ENCODE results near the gene HOXB13.
A peak's percentile ranks its signal among the peaks of the same experiment; 100 is the strongest.
"Not testable (repeated sequence)": the region's sequence is repeated elsewhere in the genome, so short reads cannot be mapped to it uniquely, and the experiment has no call there.

HOXB13 gene

GRCh38 chr17:48726916-48727286, 1.6 kb downstream of the HOXB13 start:
- no peak for DNase-seq (ENCODE audit: low read depth in 2 of 2)

GRCh38 chr17:48726114-48726915, 2.2 kb downstream of the HOXB13 start:
- no peak for DNase-seq (ENCODE audit: low read depth in 2 of 2)

GRCh38 chr17:48725288-48726064, 3.1 kb downstream of the HOXB13 start:
- no peak for DNase-seq (ENCODE audit: low read depth in 2 of 2)

GRCh38 chr17:48725004-48725287, 3.6 kb downstream of the HOXB13 start:
- DNase-seq (ENCODE audit: low read depth in 2 of 2): no peak

- DNase-seq (ENCODE audit: low read depth in 2 of 2): peak; percentile 38 to 66
Measured at GRCh38 chr17:48724251-48725003, 4.1 kb downstream of the HOXB13 start.

GRCh38 chr17:48723423-48724250, 4.9 kb downstream of the HOXB13 start:
- DNase-seq (ENCODE audit: low read depth in 2 of 2): no peak

- DNase-seq (ENCODE audit: low read depth in 2 of 2): no peak
Measured at GRCh38 chr17:48722915-48723422, 5.6 kb downstream of the HOXB13 start, which contains the start of gene PRAC2. TSS of gene PRAC2 (plus strand) at chr17:48723185. CDS start at chr17:48724411, 1,226 bp downstream.

- no peak for DNase-seq (ENCODE audit: low read depth in 2 of 2)
Measured at GRCh38 chr17:48722201-48722907, 6.2 kb downstream of the HOXB13 start, which contains the start of gene PRAC1. TSS of gene PRAC1 (minus strand) at chr17:48722518. CDS start at chr17:48722392, 126 bp downstream.

- no peak for DNase-seq (ENCODE audit: low read depth in 2 of 2)
Measured at GRCh38 chr17:48721009-48721402, 7.5 kb downstream of the HOXB13 start.

- no peak for DNase-seq (ENCODE audit: low read depth in 2 of 2)
Measured at GRCh38 chr17:48720266-48721008, 8.1 kb downstream of the HOXB13 start.

GRCh38 chr17:48719642-48720265, 8.8 kb downstream of the HOXB13 start:
- DNase-seq (ENCODE audit: low read depth in 2 of 2): no peak

GRCh38 chr17:48718761-48719641, 9.5 kb downstream of the HOXB13 start:
- no peak for DNase-seq (ENCODE audit: low read depth in 2 of 2)

GRCh38 chr17:48718227-48718760, 10.3 kb downstream of the HOXB13 start:
- DNase-seq (ENCODE audit: low read depth in 2 of 2): no peak

GRCh38 chr17:48717367-48718226, 11.0 kb downstream of the HOXB13 start:
- no peak for DNase-seq (ENCODE audit: low read depth in 2 of 2)

- DNase-seq (ENCODE audit: low read depth in 2 of 2): not testable (repeated sequence)
Measured at GRCh38 chr17:48716549-48716948, 12.0 kb downstream of the HOXB13 start.

- DNase-seq (ENCODE audit: low read depth in 2 of 2): no peak
Measured at GRCh38 chr17:48715496-48716399, 12.8 kb downstream of the HOXB13 start.

All from stimulated activated CD4-positive, alpha-beta T cell treated with anti-CD3 and anti-CD28 coated beads, Interleukin-1b, Interleukin-23, amount 100 ng/mL, for 1 hour (primary cell).